Ishikawa (cell line): ENCODE measurements around the gene ARRDC5.
A peak's percentile ranks its signal among the peaks of the same experiment; 100 is the strongest.

Experiments
- CEBPB ChIP-seq: IDR thresholded peaks from 2 replicates; pipeline ENCODE4 v1.6.1; 2012
- EP300 ChIP-seq: IDR thresholded peaks from 2 replicates; pipeline ENCODE4 v1.6.1; 2012; ENCODE audit warnings: borderline replicate concordance
- TAF1 ChIP-seq: IDR thresholded peaks from 2 replicates; pipeline ENCODE4 v1.6.1; 2012; ENCODE audit warnings: low read depth, mild to moderate bottlenecking
- YY1 ChIP-seq: IDR thresholded peaks from 2 replicates; pipeline ENCODE4 v1.6.1; 2012; ENCODE audit warnings: low read depth
- TF ChIP-seq, protein P1 (sequence below): IDR thresholded peaks from 2 replicates; pipeline ENCODE4 v1.6.1; 2012
- TF ChIP-seq, protein P2 (sequence below): IDR thresholded peaks from 2 replicates; pipeline ENCODE4 v1.6.1; 2012
- TF ChIP-seq, protein P3 (sequence below): IDR thresholded peaks from 2 replicates; pipeline ENCODE4 v1.6.1; 2012; ENCODE audit warnings: low read depth, mild to moderate bottlenecking

DNA sequence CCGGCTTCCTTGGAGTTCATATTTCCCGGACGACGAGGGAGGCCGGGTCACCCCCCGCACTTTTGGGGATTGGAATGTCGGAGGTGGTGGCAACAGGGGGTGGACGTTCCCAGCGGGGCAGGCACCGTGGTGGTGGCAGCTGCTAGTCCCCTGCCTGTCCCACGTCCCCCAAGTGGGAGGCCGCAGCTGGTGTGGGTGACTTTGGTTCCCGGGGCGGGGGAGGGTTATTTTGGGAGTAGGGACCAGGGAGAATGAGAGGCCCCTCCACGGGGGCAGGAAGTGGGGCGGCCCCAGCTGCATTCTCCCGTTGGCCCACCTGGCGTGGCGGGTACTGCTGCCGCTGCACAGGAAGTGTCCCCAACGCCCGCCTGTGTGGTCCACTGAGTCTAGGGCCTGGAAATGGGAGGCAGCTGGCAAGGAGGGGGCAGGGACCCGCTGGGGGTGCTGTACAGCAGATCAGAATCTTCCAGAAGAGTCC, 24.2 kb downstream of the ARRDC5 start:
- TF ChIP-seq, protein P1, sequence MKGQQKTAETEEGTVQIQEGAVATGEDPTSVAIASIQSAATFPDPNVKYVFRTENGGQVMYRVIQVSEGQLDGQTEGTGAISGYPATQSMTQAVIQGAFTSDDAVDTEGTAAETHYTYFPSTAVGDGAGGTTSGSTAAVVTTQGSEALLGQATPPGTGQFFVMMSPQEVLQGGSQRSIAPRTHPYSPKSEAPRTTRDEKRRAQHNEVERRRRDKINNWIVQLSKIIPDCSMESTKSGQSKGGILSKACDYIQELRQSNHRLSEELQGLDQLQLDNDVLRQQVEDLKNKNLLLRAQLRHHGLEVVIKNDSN: no peak
- TF ChIP-seq TAF1: no peak
- TF ChIP-seq, protein P2, sequence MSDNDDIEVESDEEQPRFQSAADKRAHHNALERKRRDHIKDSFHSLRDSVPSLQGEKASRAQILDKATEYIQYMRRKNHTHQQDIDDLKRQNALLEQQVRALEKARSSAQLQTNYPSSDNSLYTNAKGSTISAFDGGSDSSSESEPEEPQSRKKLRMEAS: no peak
- no peak for TF ChIP-seq CEBPB
- TF ChIP-seq YY1: no peak
- TF ChIP-seq, protein P3, sequence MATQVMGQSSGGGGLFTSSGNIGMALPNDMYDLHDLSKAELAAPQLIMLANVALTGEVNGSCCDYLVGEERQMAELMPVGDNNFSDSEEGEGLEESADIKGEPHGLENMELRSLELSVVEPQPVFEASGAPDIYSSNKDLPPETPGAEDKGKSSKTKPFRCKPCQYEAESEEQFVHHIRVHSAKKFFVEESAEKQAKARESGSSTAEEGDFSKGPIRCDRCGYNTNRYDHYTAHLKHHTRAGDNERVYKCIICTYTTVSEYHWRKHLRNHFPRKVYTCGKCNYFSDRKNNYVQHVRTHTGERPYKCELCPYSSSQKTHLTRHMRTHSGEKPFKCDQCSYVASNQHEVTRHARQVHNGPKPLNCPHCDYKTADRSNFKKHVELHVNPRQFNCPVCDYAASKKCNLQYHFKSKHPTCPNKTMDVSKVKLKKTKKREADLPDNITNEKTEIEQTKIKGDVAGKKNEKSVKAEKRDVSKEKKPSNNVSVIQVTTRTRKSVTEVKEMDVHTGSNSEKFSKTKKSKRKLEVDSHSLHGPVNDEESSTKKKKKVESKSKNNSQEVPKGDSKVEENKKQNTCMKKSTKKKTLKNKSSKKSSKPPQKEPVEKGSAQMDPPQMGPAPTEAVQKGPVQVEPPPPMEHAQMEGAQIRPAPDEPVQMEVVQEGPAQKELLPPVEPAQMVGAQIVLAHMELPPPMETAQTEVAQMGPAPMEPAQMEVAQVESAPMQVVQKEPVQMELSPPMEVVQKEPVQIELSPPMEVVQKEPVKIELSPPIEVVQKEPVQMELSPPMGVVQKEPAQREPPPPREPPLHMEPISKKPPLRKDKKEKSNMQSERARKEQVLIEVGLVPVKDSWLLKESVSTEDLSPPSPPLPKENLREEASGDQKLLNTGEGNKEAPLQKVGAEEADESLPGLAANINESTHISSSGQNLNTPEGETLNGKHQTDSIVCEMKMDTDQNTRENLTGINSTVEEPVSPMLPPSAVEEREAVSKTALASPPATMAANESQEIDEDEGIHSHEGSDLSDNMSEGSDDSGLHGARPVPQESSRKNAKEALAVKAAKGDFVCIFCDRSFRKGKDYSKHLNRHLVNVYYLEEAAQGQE: no peak
- peak; percentile 58 for TF ChIP-seq EP300
